ENCODE measurements around the gene GAS5.
"Not testable (repeated sequence)": the region's sequence is repeated elsewhere in the genome, so short reads cannot be mapped to it uniquely, and the experiment has no call there.

Gene GAS5

DNA sequence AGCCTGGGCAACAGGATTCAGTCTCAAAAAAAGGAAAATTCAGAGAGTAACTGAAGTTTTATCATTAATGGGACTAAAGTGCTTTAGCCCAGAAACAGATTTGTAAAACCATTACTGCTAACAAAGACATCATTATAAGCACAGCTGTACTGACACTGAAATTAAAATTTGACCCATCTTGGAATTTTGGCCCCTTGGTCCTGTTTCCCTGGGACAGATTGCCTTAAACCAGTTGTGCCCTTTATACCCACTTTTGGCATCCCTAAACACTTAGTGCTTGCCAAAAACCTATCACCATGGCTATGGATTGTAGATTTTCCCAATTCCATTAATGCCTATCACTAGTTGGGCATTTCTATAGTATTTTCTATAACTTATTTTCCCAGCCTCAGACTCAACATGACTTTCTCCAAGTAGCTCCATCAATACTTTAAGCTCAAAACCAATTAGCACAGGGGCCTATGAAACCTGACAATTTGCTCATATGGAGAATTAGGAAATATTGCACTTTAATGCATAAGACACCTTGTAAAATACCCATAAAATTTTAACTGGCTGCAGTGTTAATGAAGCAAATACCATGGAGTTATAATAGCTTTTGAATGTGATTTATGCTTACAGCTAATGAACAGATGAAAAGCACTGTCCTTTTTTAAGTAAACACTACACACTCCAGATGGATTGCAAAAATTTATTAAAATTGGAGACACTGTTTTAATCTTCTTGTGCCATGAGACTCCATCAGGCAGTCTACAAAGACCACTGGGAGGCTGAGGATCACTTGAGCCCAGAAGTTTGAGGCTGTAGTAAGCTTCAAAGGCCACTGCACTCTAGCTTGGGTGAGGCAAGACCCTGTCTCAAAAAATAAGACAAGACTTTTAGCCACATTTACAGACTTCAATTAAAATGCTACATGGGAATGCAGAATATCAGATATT, 4.3 kb downstream of the GAS5 start:
- Histone ChIP-seq H3K27ac (ENCODE audit: insufficient read depth, low read depth, low read length, poor library complexity, severe bottlenecking) (peak overlapping the region; percentile 28), H3K4me1 (ENCODE audit: control insufficient read depth, insufficient read depth, low read length) (peaks cover 12% of the 10 kb centered on the region), H3K9me3 (ENCODE audit: control insufficient read depth, low read length) (no peaks in the 10 kb centered on the region), H3K27me3 (ENCODE audit: control insufficient read depth, insufficient read depth, low read length, poor library complexity, severe bottlenecking) (no peaks in the 10 kb centered on the region), H3K36me3 (ENCODE audit: control insufficient read depth, insufficient read depth, low read length) (peaks cover 35% of the 10 kb centered on the region), H3K4me3 (ENCODE audit: insufficient read depth, low read depth, low read length) (no peak overlapping the region)

DNA sequence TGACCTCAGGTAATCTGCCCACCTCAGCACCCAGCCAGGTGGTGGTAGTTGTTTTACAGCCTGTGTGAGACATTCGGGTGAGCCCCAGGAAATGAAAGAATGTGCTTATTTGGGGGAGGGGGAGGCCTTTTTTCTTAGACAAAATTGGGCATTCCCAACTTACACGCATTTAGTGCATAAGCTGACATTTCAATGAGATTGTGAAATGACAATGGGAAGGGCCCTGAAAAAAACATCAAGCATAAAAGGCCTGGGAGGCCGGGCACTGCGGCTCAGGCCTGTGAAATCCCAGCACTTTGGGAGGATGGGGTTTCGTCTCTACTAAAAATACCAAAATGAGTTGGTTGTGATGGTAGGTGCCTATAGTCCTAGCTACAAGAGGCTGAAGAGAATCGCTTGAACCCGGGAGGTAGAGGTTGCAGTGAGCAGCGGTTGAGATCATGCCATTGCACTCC, 5.0 kb downstream of the GAS5 start:
- WGBS, 2 experiments: 74 to 82% methylated on average over 8 of the region's 8 CpGs
- Histone ChIP-seq H3K4me1 (ENCODE audit: control insufficient read depth, insufficient read depth, low read length) (peaks cover 12% of the 10 kb centered on the region), H3K27me3 (ENCODE audit: control insufficient read depth, insufficient read depth, low read length, poor library complexity, severe bottlenecking) (no peaks in the 10 kb centered on the region), H3K9me3 (ENCODE audit: control insufficient read depth, low read length) (no peaks in the 10 kb centered on the region), H3K27ac (ENCODE audit: insufficient read depth, low read depth, low read length, poor library complexity, severe bottlenecking) (peak overlapping the region; percentile 28), H3K4me3 (ENCODE audit: insufficient read depth, low read depth, low read length) (no peak overlapping the region), H3K36me3 (ENCODE audit: control insufficient read depth, insufficient read depth, low read length) (peaks cover 42% of the 10 kb centered on the region)

DNA sequence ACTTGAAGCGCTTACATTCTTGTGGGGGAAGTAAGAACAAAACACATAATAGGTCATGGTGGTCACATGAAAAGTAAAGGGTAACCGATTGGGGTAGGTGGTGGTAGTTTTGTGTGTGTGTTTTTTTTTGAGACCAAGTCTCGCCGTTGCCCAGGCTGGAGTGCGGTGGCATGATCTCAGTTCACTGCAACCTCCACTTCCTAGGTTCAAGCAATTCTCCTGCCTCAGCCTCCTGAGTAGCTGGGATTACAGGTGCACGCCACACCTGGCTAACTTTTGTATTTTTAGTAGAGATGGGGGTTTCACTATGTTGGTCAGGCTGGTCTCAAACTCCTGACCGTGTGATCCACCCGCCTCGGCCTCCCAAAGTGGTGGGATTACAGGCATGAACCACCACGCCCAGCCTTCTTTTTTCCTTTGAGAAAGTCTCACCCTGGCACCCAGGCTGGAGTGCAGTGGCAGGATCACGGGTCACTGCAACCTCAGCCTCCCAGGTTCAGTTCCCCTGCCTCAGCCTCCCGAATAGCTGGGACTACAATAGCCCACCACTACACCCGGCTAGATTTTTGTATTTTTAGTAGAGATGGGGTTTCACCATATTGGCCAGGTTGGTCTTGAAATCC, 5.5 kb downstream of the GAS5 start:
- peaks cover 12% of the 10 kb centered on the region for H3K4me1 ChIP-seq (ENCODE audit: control insufficient read depth, insufficient read depth, low read length)
- H3K36me3 ChIP-seq (ENCODE audit: control insufficient read depth, insufficient read depth, low read length): peaks cover 42% of the 10 kb centered on the region
- not testable (repeated sequence) for H3K9me3 ChIP-seq (ENCODE audit: control insufficient read depth, low read length); H3K4me3 ChIP-seq (ENCODE audit: insufficient read depth, low read depth, low read length); H3K27me3 ChIP-seq (ENCODE audit: control insufficient read depth, insufficient read depth, low read length, poor library complexity, severe bottlenecking)
- WGBS, 2 experiments: 64 to 79% methylated on average over 13 of the region's 13 CpGs
- peak overlapping the region; percentile 28 for H3K27ac ChIP-seq (ENCODE audit: insufficient read depth, low read depth, low read length, poor library complexity, severe bottlenecking)

DNA sequence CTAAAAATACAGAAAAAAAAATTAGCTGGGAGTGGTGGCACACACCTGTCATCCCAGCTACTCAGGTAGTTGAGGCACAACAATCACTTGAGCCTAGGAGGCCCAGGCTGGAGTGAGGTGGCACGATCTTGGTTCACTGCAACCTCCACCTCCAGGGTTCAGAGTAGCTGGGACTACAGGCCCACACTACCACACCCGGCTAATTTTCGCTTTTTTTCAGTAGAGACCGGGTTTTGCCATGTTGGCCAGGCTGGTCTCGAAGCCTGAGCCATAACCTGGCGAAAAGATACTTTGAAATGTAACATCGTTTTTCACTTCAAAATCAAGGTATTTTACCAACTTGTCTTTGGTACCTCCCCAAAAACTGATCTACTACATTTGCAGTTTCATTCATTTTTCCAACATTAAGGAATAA, 6.1 kb downstream of the GAS5 start:
- Histone ChIP-seq H3K4me1 (ENCODE audit: control insufficient read depth, insufficient read depth, low read length) (peaks cover 12% of the 10 kb centered on the region), H3K27me3 (ENCODE audit: control insufficient read depth, insufficient read depth, low read length, poor library complexity, severe bottlenecking) (no peaks in the 10 kb centered on the region), H3K4me3 (ENCODE audit: insufficient read depth, low read depth, low read length) (no peak overlapping the region), H3K36me3 (ENCODE audit: control insufficient read depth, insufficient read depth, low read length) (peaks cover 42% of the 10 kb centered on the region), H3K9me3 (ENCODE audit: control insufficient read depth, low read length) (no peaks in the 10 kb centered on the region), H3K27ac (ENCODE audit: insufficient read depth, low read depth, low read length, poor library complexity, severe bottlenecking) (no peak overlapping the region)
- WGBS, 2 experiments: 92 to 94% methylated on average over 7 of the region's 7 CpGs

DNA sequence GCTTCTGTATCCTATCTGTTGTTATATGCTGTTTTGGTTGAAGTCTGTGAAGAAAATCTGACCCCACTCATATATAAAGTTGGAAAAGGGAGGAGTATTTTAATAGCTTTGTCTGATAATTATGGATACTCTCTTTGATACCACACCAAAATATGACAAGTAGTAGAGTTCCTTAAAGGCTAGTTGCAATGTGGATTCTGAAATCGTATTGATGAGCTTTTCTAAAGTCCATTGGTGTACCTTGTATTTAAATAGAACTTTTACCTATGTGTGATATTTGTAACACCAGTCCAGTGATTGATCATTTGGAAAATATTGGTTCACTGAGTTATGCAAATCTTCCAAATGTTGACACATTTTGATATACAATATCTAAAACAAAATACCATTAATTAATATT, 7.7 kb downstream of the GAS5 start:
- 100% methylated on average over 1 of the region's 1 CpG for WGBS, 2 experiments
- Histone ChIP-seq H3K4me3 (ENCODE audit: insufficient read depth, low read depth, low read length) (no peak overlapping the region), H3K27me3 (ENCODE audit: control insufficient read depth, insufficient read depth, low read length, poor library complexity, severe bottlenecking) (no peaks in the 10 kb centered on the region), H3K4me1 (ENCODE audit: control insufficient read depth, insufficient read depth, low read length) (peaks cover 5% of the 10 kb centered on the region), H3K9me3 (ENCODE audit: control insufficient read depth, low read length) (no peaks in the 10 kb centered on the region), H3K36me3 (ENCODE audit: control insufficient read depth, insufficient read depth, low read length) (peaks cover 40% of the 10 kb centered on the region), H3K27ac (ENCODE audit: insufficient read depth, low read depth, low read length, poor library complexity, severe bottlenecking) (no peak overlapping the region)

DNA sequence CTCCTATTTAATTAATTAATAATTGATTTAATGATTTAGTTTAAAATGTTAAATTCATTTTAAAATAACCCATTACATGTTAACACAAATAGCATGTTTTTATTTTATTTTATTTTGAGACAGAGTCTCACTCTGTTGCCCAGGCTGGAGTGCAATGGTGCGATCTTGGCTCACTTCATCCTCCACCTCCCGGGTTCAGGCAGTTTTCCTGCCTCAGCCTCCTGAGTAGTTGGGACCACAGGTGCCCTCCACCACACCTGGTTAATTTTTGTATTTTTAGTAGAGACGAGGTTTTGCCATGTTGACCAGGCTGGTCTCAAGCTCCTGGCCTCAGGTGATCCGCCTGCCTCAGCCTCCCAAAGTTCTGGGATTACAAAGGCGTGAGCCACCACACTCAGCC, 8.2 kb downstream of the GAS5 start:
- 93 to 96% methylated on average over 4 to 5 of the region's 5 CpGs for WGBS, 2 experiments
- not testable (repeated sequence) for H3K4me3 ChIP-seq (ENCODE audit: insufficient read depth, low read depth, low read length)

DNA sequence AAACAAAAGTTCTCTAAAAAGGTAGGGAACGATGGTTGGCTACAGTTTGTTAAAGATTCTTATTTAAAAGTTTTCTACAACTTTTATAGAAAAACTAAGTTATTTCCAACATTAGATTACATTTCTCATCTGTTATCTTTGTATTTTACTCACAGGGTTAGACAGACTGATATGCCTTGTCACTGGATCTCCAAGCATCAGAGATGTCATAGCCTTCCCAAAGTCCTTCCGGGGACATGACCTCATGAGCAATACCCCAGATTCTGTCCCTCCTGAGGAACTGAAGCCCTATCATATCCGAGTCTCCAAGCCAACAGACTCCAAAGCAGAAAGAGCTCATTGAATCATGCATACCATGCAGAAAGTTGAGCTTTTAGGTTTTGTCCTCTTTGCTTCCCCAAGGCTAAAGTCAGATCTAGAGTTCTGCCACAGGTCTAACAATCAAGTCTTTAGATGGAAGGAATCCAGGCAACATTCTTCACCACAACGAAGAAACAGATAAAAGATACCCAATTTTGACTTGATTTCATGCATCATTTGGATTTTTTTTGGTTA, 10.3 kb downstream of the GAS5 start:
- Histone ChIP-seq H3K4me3 (ENCODE audit: insufficient read depth, low read depth, low read length) (no peak overlapping the region), H3K36me3 (ENCODE audit: control insufficient read depth, insufficient read depth, low read length) (peaks cover 24% of the 10 kb centered on the region), H3K4me1 (ENCODE audit: control insufficient read depth, insufficient read depth, low read length) (no peaks in the 10 kb centered on the region), H3K9me3 (ENCODE audit: control insufficient read depth, low read length) (no peaks in the 10 kb centered on the region), H3K27me3 (ENCODE audit: control insufficient read depth, insufficient read depth, low read length, poor library complexity, severe bottlenecking) (no peaks in the 10 kb centered on the region), H3K27ac (ENCODE audit: insufficient read depth, low read depth, low read length, poor library complexity, severe bottlenecking) (no peak overlapping the region)
- 89 to 98% methylated on average over 3 to 4 of the region's 4 CpGs for WGBS, 2 experiments

More for the DNA sequence above, 8.2 kb downstream of the GAS5 start:
- not testable (repeated sequence) for H3K27me3 ChIP-seq (ENCODE audit: control insufficient read depth, insufficient read depth, low read length, poor library complexity, severe bottlenecking); H3K4me1 ChIP-seq (ENCODE audit: control insufficient read depth, insufficient read depth, low read length); H3K9me3 ChIP-seq (ENCODE audit: control insufficient read depth, low read length); H3K27ac ChIP-seq (ENCODE audit: insufficient read depth, low read depth, low read length, poor library complexity, severe bottlenecking)
- H3K36me3 ChIP-seq (ENCODE audit: control insufficient read depth, insufficient read depth, low read length): peaks cover 35% of the 10 kb centered on the region

DNA sequence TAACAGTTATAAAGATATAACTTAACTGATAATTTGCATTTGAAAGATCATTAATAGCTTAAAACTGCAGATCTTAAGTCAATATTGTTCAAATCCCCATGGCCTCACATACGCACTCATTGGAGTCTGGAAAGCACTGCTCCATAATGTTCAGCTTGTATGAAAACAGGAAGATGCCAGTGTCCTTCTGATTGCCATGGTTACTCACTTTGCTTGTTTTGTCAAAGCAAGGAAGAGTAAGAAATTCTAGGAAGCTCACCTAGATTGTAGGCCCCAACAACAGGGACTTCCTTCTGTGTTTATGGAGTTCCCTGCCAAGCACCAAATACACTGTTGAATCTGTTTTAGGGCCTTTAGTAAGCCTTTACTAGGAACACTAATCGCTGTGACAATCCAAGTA, 10.9 kb downstream of the GAS5 start:
- no peak overlapping the region for H3K27ac ChIP-seq (ENCODE audit: insufficient read depth, low read depth, low read length, poor library complexity, severe bottlenecking)
- 97 to 100% methylated on average over 2 of the region's 2 CpGs for WGBS, 2 experiments
- H3K27me3 ChIP-seq (ENCODE audit: control insufficient read depth, insufficient read depth, low read length, poor library complexity, severe bottlenecking): no peaks in the 10 kb centered on the region
- H3K4me1 ChIP-seq (ENCODE audit: control insufficient read depth, insufficient read depth, low read length): no peaks in the 10 kb centered on the region
- H3K9me3 ChIP-seq (ENCODE audit: control insufficient read depth, low read length): no peaks in the 10 kb centered on the region
- peaks cover 24% of the 10 kb centered on the region for H3K36me3 ChIP-seq (ENCODE audit: control insufficient read depth, insufficient read depth, low read length)
- H3K4me3 ChIP-seq (ENCODE audit: insufficient read depth, low read depth, low read length): no peak overlapping the region

DNA sequence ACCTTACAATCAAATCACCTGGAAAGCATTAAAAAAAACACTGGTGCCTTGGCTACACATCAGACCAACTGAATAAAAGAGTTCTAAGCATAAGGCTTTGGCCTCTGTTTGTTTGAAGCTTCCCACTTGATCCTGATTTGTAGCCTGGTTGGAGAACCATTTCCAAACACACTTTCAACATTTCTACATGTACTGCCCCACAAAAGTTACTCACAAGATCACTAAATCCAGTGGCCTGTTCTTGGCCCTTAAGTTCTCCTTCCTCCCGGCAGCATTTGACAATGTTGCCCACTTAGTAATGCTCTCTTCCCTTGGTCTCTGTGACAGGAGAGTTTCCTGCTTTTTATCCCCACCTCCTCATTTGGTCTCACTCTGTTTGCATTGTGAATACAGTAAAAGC, 11.8 kb downstream of the GAS5 start:
- Histone ChIP-seq H3K27me3 (ENCODE audit: control insufficient read depth, insufficient read depth, low read length, poor library complexity, severe bottlenecking) (no peaks in the 10 kb centered on the region), H3K9me3 (ENCODE audit: control insufficient read depth, low read length) (no peaks in the 10 kb centered on the region), H3K36me3 (ENCODE audit: control insufficient read depth, insufficient read depth, low read length) (peaks cover 24% of the 10 kb centered on the region), H3K27ac (ENCODE audit: insufficient read depth, low read depth, low read length, poor library complexity, severe bottlenecking) (no peak overlapping the region), H3K4me1 (ENCODE audit: control insufficient read depth, insufficient read depth, low read length) (no peaks in the 10 kb centered on the region), H3K4me3 (ENCODE audit: insufficient read depth, low read depth, low read length) (no peak overlapping the region)
- 91 to 100% methylated on average over 1 of the region's 1 CpG for WGBS, 2 experiments

DNA sequence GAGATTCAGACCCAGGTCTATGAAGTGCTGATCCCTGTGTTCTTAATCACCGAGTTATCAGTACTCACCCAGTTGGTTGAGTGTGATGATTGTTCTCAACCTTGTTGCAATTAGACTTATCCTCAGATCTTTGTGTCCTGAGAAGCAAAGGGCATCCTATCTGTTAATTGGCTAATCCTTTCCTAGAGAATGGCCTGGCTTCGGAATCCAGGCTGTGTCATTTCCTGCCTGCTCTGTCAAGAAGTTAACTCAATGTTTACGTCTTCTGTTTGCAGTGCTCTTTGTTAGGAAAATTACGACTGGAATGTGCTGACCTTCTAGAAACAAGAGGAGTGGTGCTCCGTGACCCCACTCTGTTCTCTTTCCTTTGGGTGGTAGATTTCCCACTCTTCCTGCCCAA, 14.7 kb downstream of the GAS5 start:
- H3K4me1 ChIP-seq (ENCODE audit: control insufficient read depth, insufficient read depth, low read length): no peaks in the 10 kb centered on the region
- 65 to 70% methylated on average over 5 of the region's 5 CpGs for WGBS, 2 experiments
- H3K27me3 ChIP-seq (ENCODE audit: control insufficient read depth, insufficient read depth, low read length, poor library complexity, severe bottlenecking): no peaks in the 10 kb centered on the region
- no peak overlapping the region for H3K4me3 ChIP-seq (ENCODE audit: insufficient read depth, low read depth, low read length)
- H3K9me3 ChIP-seq (ENCODE audit: control insufficient read depth, low read length): no peaks in the 10 kb centered on the region
- peak overlapping the region; percentile 26 for H3K27ac ChIP-seq (ENCODE audit: insufficient read depth, low read depth, low read length, poor library complexity, severe bottlenecking)
- peaks cover 21% of the 10 kb centered on the region for H3K36me3 ChIP-seq (ENCODE audit: control insufficient read depth, insufficient read depth, low read length)

Data from ectodermal cell (in vitro differentiated cells).